ENCODE results near the gene SYNGR4.
"Not testable (repeated sequence)": the region's sequence is repeated elsewhere in the genome, so short reads cannot be mapped to it uniquely, and the experiment has no call there.

The SYNGR4 gene

GRCh38 chr19:48370955-48371354 lies 6.8 kb downstream of the SYNGR4 start:
- Histone ChIP-seq H3K9me3 (ENCODE audit: low read length) (no peaks in the 10 kb centered on the region), H3K4me1 (ENCODE audit: insufficient read depth, low read length) (no peaks in the 10 kb centered on the region), H2AFZ (ENCODE audit: low read depth, low read length) (no peak overlapping the region), H3K27me3 (ENCODE audit: insufficient read depth, low read length) (no peaks in the 10 kb centered on the region), H3K4me3 (ENCODE audit: low read length) (no peak overlapping the region), H3K36me3 (ENCODE audit: insufficient read depth, low read length) (no peaks in the 10 kb centered on the region)

- Histone ChIP-seq H3K4me3 (ENCODE audit: low read length) (no peak overlapping the region), H3K4me1 (ENCODE audit: insufficient read depth, low read length) (no peaks in the 10 kb centered on the region), H2AFZ (ENCODE audit: low read depth, low read length) (no peak overlapping the region), H3K27me3 (ENCODE audit: insufficient read depth, low read length) (no peaks in the 10 kb centered on the region), H3K9me3 (ENCODE audit: low read length) (no peaks in the 10 kb centered on the region), H3K36me3 (ENCODE audit: insufficient read depth, low read length) (no peaks in the 10 kb centered on the region)
Observed at GRCh38 chr19:48371367-48371766, 7.2 kb downstream of the SYNGR4 start.

- H3K4me3 ChIP-seq (ENCODE audit: low read length), result not testable (repeated sequence)
Observed at GRCh38 chr19:48371771-48372170, 7.6 kb downstream of the SYNGR4 start.

GRCh38 chr19:48372904-48373303 lies 8.7 kb downstream of the SYNGR4 start:
- Histone ChIP-seq H3K36me3 (ENCODE audit: insufficient read depth, low read length) (no peaks in the 10 kb centered on the region), H3K27me3 (ENCODE audit: insufficient read depth, low read length) (no peaks in the 10 kb centered on the region), H3K4me1 (ENCODE audit: insufficient read depth, low read length) (no peaks in the 10 kb centered on the region), H3K9me3 (ENCODE audit: low read length) (no peaks in the 10 kb centered on the region), H2AFZ (ENCODE audit: low read depth, low read length) (no peak overlapping the region), H3K4me3 (ENCODE audit: low read length) (no peak overlapping the region)

More at GRCh38 chr19:48371771-48372170, 7.6 kb downstream of the SYNGR4 start:
- H3K27me3 ChIP-seq (ENCODE audit: insufficient read depth, low read length); H2AFZ ChIP-seq (ENCODE audit: low read depth, low read length); H3K36me3 ChIP-seq (ENCODE audit: insufficient read depth, low read length); H3K9me3 ChIP-seq (ENCODE audit: low read length); H3K4me1 ChIP-seq (ENCODE audit: insufficient read depth, low read length): not testable (repeated sequence)

- Histone ChIP-seq H3K27me3 (ENCODE audit: insufficient read depth, low read length) (no peaks in the 10 kb centered on the region), H3K9me3 (ENCODE audit: low read length) (no peaks in the 10 kb centered on the region), H3K36me3 (ENCODE audit: insufficient read depth, low read length) (no peaks in the 10 kb centered on the region), H2AFZ (ENCODE audit: low read depth, low read length) (no peak overlapping the region), H3K4me3 (ENCODE audit: low read length) (no peak overlapping the region), H3K4me1 (ENCODE audit: insufficient read depth, low read length) (no peaks in the 10 kb centered on the region)
Observed at GRCh38 chr19:48373567-48373966, 9.4 kb downstream of the SYNGR4 start.

- Histone ChIP-seq H3K36me3 (ENCODE audit: insufficient read depth, low read length) (peaks cover 12% of the 10 kb centered on the region), H3K27me3 (ENCODE audit: insufficient read depth, low read length) (no peaks in the 10 kb centered on the region), H2AFZ (ENCODE audit: low read depth, low read length) (no peak overlapping the region), H3K9me3 (ENCODE audit: low read length) (no peaks in the 10 kb centered on the region), H3K4me1 (ENCODE audit: insufficient read depth, low read length) (no peaks in the 10 kb centered on the region), H3K4me3 (ENCODE audit: low read length) (no peak overlapping the region)
Observed at GRCh38 chr19:48378194-48378570, 14.0 kb downstream of the SYNGR4 start.

GRCh38 chr19:48379058-48379457 lies 14.9 kb downstream of the SYNGR4 start:
- Histone ChIP-seq H3K4me1 (ENCODE audit: insufficient read depth, low read length) (no peaks in the 10 kb centered on the region), H3K9me3 (ENCODE audit: low read length) (no peaks in the 10 kb centered on the region), H2AFZ (ENCODE audit: low read depth, low read length) (no peak overlapping the region), H3K4me3 (ENCODE audit: low read length) (no peak overlapping the region), H3K36me3 (ENCODE audit: insufficient read depth, low read length) (peaks cover 20% of the 10 kb centered on the region), H3K27me3 (ENCODE audit: insufficient read depth, low read length) (no peaks in the 10 kb centered on the region)

- H3K36me3 ChIP-seq (ENCODE audit: insufficient read depth, low read length), result peaks cover 38% of the 10 kb centered on the region
- no peaks in the 10 kb centered on the region for H3K9me3 ChIP-seq (ENCODE audit: low read length)
- no peaks in the 10 kb centered on the region for H3K4me1 ChIP-seq (ENCODE audit: insufficient read depth, low read length)
- H3K27me3 ChIP-seq (ENCODE audit: insufficient read depth, low read length), result no peaks in the 10 kb centered on the region
- no peak overlapping the region for H3K4me3 ChIP-seq (ENCODE audit: low read length)
- no peak overlapping the region for H2AFZ ChIP-seq (ENCODE audit: low read depth, low read length)
Observed at GRCh38 chr19:48381178-48381950, 17.2 kb downstream of the SYNGR4 start.

GRCh38 chr19:48382286-48382685 lies 18.1 kb downstream of the SYNGR4 start:
- Histone ChIP-seq H3K36me3 (ENCODE audit: insufficient read depth, low read length) (peaks cover 42% of the 10 kb centered on the region), H3K9me3 (ENCODE audit: low read length) (no peaks in the 10 kb centered on the region), H3K4me3 (ENCODE audit: low read length) (no peak overlapping the region), H3K4me1 (ENCODE audit: insufficient read depth, low read length) (no peaks in the 10 kb centered on the region), H2AFZ (ENCODE audit: low read depth, low read length) (no peak overlapping the region), H3K27me3 (ENCODE audit: insufficient read depth, low read length) (no peaks in the 10 kb centered on the region)

- Histone ChIP-seq H3K27me3 (ENCODE audit: insufficient read depth, low read length) (no peaks in the 10 kb centered on the region), H3K4me1 (ENCODE audit: insufficient read depth, low read length) (no peaks in the 10 kb centered on the region), H3K36me3 (ENCODE audit: insufficient read depth, low read length) (peaks cover 55% of the 10 kb centered on the region), H3K4me3 (ENCODE audit: low read length) (no peak overlapping the region), H2AFZ (ENCODE audit: low read depth, low read length) (no peak overlapping the region), H3K9me3 (ENCODE audit: low read length) (no peaks in the 10 kb centered on the region)
Observed at GRCh38 chr19:48385461-48386087, 21.4 kb downstream of the SYNGR4 start.

GRCh38 chr19:48386981-48387380 lies 22.8 kb downstream of the SYNGR4 start:
- peaks cover 3% of the 10 kb centered on the region for H3K4me1 ChIP-seq (ENCODE audit: insufficient read depth, low read length)
- H2AFZ ChIP-seq (ENCODE audit: low read depth, low read length), result no peak overlapping the region
- no peak overlapping the region for H3K4me3 ChIP-seq (ENCODE audit: low read length)
- no peaks in the 10 kb centered on the region for H3K27me3 ChIP-seq (ENCODE audit: insufficient read depth, low read length)
- no peaks in the 10 kb centered on the region for H3K9me3 ChIP-seq (ENCODE audit: low read length)
- peaks cover 46% of the 10 kb centered on the region for H3K36me3 ChIP-seq (ENCODE audit: insufficient read depth, low read length)

GRCh38 chr19:48390188-48391099 lies 26.3 kb downstream of the SYNGR4 start:
- no peaks in the 10 kb centered on the region for H3K27me3 ChIP-seq (ENCODE audit: insufficient read depth, low read length)
- H2AFZ ChIP-seq (ENCODE audit: low read depth, low read length), result peak overlapping the region; percentile 68
- H3K4me1 ChIP-seq (ENCODE audit: insufficient read depth, low read length), result peaks cover 25% of the 10 kb centered on the region
- peak overlapping the region; percentile 60 for H3K4me3 ChIP-seq (ENCODE audit: low read length)
- no peaks in the 10 kb centered on the region for H3K9me3 ChIP-seq (ENCODE audit: low read length)
- H3K36me3 ChIP-seq (ENCODE audit: insufficient read depth, low read length), result peaks cover 24% of the 10 kb centered on the region
